Measurements from ENCODE around the gene HAND2.

HAND2 gene

GRCh38 chr4:173529477-173530325 is at the start of gene HAND2:
HAND2 (minus strand) TSS chr4:173530229; CDS start chr4:173529289, 940 bp downstream.
- DNase-seq, result no peak

GRCh38 chr4:173578956-173579355 is 48.9 kb upstream of the HAND2 start:
- DNase-seq, result no peak

- DNase-seq, result no peak
Measured at GRCh38 chr4:173577963-173578362, 47.9 kb upstream of the HAND2 start.

- no peak for DNase-seq
Measured at GRCh38 chr4:173575482-173576152, 45.6 kb upstream of the HAND2 start.

- DNase-seq, result no peak
Measured at GRCh38 chr4:173573725-173574124, 43.7 kb upstream of the HAND2 start.

- DNase-seq, result no peak
Measured at GRCh38 chr4:173573286-173573685, 43.3 kb upstream of the HAND2 start.

- DNase-seq, result no peak
Measured at GRCh38 chr4:173572493-173573129, 42.6 kb upstream of the HAND2 start.

- DNase-seq, result no peak
Measured at GRCh38 chr4:173571620-173572019, 41.6 kb upstream of the HAND2 start.

GRCh38 chr4:173565281-173565680 is 35.3 kb upstream of the HAND2 start:
- no peak for DNase-seq

GRCh38 chr4:173564461-173564860 is 34.4 kb upstream of the HAND2 start:
- no peak for DNase-seq

- no peak for DNase-seq
Measured at GRCh38 chr4:173560896-173561295, 30.9 kb upstream of the HAND2 start.

GRCh38 chr4:173556398-173557131 is 26.5 kb upstream of the HAND2 start:
- no peak for DNase-seq

GRCh38 chr4:173547889-173548288 is 17.9 kb upstream of the HAND2 start:
- no peak for DNase-seq

GRCh38 chr4:173546776-173547175 is 16.7 kb upstream of the HAND2 start:
- no peak for DNase-seq

GRCh38 chr4:173545440-173545839 is 15.4 kb upstream of the HAND2 start:
- DNase-seq, result no peak

- no peak for DNase-seq
Measured at GRCh38 chr4:173543266-173543665, 13.2 kb upstream of the HAND2 start.

GRCh38 chr4:173539986-173540385 is 10.0 kb upstream of the HAND2 start:
- DNase-seq, result no peak

GRCh38 chr4:173538909-173539445 is 8.9 kb upstream of the HAND2 start:
- no peak for DNase-seq

- DNase-seq, result no peak
Measured at GRCh38 chr4:173538148-173538908, 8.3 kb upstream of the HAND2 start.

GRCh38 chr4:173537613-173538147 is 7.7 kb upstream of the HAND2 start:
- no peak for DNase-seq

- no peak for DNase-seq
Measured at GRCh38 chr4:173536808-173537429, 6.9 kb upstream of the HAND2 start.
